Cortex of kidney (tissue), 1 donor: ENCODE data around the gene EEF1G.
A peak's percentile ranks its signal among the peaks of the same experiment; 100 is the strongest.
"Not testable (repeated sequence)": the region's sequence is repeated elsewhere in the genome, so short reads cannot be mapped to it uniquely, and the experiment has no call there.

ENCODE experiments used
- DNase-seq: peaks from one replicate; lab custom pipeline; 2025; lab: John Stamatoyannopoulos, UW

The EEF1G gene, protein sequence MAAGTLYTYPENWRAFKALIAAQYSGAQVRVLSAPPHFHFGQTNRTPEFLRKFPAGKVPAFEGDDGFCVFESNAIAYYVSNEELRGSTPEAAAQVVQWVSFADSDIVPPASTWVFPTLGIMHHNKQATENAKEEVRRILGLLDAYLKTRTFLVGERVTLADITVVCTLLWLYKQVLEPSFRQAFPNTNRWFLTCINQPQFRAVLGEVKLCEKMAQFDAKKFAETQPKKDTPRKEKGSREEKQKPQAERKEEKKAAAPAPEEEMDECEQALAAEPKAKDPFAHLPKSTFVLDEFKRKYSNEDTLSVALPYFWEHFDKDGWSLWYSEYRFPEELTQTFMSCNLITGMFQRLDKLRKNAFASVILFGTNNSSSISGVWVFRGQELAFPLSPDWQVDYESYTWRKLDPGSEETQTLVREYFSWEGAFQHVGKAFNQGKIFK

DNA sequence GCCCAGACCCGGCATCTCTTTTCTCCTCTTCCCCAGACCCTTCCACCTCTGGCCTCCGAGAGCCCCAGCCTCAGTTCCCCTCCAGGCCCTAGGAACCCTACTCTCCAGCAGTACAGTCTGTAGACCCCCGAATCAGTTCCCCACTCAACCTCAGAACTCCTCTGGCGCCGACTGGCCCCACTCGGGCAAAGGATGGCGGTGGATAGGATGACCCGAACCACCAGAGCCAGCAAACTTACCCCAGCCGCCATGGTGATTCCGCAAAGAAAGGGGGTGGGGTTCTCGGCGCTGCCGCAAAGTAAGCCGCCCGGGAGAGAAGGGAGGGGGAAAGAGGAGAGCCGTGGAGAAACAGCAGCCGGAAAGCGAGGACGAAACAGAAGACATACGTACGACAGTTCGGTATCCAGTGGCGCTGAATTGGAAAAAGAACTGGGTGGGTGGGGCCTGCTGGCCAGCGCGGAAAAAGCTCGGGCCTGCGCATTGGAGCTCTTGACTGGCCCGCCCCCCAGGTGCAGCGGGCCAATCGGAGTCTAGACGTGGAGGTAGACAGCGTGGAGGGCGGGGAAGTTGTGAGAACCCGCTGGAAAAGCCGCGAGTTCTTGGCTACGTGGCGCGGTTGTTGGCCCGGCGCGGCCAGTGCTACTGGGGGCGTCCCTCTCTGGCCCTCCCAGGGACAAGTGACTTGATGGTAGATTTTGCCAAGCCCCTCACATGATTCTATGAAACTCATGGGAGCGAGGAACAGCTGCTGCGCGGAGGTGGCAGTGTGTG, at the start of gene EEF1G:
Gene EEF1G, minus strand, starts transcription at position 300 of the 771 bp plus-strand sequence. Its CDS starts 49 bp downstream, at position 251.
- DNase-seq, result peak; percentile 67

DNA sequence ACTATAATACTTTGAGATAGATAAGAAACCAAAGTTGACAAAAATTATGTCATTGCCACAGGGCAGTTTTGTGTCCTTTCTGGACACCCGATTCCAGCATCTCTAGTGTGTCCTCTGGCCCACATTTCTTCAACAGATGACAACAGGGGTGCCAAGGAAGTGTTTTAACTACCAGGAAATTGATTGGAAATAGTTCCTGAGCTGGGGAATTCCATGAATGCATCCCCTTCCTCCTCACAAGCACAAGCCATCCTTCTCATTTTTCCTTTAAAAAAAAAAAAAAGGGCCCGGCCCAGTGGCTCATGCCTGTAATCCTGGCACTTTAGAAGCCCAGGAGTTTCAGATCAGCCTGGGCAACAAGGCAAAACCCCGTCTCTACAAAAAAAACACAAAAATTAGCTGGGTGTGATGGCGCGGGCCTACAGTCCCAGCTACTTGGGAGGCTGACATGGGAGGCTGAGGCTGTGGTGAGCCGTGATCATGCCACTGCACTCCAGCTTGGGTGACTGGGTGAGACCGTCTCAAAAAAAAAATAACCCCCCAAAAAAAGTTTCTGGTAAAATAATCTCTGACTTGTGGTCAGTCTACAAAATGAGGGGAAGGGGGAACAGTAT, 48.9 kb upstream of the EEF1G start:
- no peak for DNase-seq

GRCh38 chr11:62621567-62622470, 48.1 kb upstream of the EEF1G start, which contains the start of gene B3GAT3:
Gene B3GAT3 (minus strand): TSS chr11:62621986. CDS start chr11:62621947, 39 bp downstream.
- DNase-seq, result peak; percentile 86

DNA sequence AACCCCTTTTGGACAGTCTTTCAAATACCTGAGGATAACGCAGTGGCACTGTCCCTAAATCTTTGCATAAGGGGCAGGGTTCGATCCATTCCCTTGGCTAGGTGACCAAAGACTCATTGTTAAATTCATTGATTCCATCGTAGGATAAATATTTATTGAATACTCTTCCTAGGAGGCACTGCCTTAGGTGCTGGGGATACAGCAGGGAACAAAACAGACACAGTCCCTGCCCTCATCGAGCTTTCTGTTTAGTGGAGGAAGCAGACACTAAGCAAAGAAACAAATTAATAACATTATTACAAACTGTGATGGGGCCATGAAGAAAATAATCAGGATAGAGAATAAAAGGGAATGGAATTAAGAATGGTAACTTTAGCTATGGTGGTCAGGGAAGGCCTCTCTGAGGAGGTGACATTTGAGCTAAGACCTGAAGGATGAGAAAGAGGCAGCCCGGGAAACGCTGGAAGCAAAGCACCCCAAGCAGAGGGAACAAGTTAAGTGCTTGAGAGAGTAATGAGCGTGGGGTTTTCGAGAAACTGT, 47.4 kb upstream of the EEF1G start:
- DNase-seq, result no peak

DNA sequence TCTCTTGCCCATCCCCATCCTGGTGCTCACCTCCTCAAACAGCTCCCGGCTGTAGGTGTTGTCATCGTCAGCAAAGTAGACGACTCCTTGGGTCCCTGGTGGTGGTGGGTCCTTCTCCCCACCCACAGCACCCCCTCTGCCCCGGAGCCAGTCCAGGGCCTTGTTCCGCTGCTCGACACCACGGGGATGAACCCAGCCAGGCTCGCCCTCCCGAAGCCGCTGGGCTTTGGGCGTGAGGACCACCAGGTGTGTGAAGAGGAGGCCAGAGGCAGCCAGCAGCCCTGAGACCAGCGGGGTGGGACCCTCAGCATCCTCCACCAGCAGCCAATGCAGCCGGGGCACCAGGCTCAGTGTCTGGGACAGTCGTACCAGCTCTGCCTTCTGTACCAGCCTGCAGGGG, 43.3 kb upstream of the EEF1G start:
- DNase-seq, result not testable (repeated sequence)

DNA sequence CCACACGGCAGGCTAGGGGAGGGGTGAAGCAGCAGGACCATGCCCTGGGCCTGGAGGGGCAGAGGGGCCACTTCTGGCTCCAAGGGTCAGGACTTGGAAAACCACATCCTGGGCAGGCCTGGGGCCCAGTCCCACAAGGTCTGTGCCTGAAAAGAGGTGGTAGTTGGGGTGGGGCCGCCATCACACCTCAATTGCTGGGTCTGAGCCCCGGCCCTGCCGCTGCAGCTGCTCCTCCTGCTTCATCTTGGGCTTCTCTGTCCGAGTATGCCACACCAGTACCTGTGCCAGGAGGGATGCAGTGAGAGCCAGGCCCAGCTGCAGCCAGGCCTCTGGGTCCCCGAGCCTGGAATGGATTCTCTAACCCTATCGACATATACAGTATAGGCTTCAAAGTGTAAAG, 41.8 kb upstream of the EEF1G start:
- no peak for DNase-seq

DNA sequence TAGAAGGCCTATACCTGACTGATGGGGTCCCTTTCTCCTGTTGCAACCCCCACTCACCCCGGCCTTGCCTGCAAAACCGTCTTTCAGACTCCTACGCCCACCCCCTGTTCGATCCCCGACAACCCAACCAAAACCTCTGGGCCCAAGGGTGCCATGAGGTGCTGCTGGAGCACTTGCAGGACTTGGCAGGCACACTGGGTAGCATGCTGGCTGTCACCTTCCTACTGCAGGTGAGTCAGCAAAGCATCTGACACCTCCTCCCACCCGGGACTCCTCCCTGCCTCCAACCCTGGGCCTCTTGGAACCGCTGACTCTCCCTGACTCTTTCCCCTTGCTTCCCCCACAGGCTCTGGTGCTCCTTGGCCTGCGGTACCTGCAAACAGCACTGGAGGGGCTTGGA, 40.6 kb upstream of the EEF1G start:
- no peak for DNase-seq

DNA sequence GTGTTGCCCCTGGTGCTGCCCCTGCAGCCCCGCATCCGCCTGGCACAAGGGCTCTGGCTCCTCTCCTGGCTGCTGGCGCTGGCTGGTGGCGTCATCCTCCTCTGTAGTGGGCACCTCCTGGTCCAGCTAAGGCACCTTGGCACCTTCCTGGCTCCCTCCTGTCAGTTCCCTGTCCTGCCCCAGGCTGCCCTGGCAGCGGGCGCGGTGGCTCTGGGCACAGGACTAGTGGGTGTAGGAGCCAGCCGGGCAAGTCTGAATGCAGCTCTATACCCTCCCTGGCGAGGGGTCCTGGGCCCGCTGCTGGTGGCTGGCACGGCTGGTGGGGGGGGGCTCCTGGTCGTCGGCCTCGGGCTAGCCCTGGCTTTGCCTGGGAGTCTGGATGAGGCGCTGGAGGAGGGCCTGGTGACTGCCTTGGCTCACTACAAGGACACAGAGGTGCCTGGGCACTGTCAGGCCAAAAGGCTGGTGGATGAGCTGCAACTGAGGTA, 39.6 kb upstream of the EEF1G start:
- no peak for DNase-seq

DNA sequence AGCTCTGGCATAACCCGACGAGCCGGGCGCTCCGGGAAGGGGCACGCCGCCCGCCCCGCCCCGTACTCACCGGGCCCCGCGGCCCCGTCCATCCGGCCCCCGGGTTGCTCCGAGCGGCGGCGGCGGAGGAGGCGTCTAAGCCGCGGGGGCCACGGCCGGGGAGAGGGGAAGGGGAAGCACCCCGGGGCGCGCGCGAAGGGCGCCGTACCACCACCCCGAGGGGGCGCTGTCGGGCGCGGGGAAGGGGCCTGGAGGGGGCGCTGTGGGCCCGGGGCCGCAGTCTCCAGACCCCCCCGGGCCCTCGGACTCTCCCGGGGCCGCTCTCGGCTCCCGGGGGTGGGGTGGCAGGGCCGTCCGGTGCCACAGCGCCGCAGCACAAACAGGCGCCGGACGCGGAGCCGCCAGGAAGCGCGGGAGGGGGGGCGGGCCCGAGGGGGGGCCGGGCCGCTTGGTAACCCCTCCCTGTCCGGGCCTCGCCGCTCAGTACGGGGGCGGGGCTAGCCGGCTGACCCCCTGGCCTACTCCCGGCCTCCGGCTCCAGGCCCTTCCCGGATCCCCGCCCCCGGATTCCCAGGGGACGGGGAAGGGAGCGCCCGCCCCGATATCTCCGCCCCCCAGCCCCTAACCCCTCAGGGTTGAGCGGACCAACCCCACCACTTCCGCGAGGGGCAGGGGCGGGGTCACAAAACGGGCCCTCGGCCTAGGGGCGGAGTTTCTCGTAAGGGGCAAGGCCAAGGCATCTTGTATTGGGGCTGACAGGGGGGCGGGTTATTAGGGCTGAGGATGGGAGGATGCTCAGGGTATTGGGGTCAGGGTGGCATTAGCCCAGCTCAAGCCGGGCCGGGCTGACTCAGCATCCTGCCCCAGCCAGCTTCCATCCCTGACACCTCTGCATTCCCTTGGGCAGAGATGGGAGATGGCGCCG, 38.9 kb upstream of the EEF1G start, which contains the start of the genes EML3 and ROM1:
Gene EML3, minus strand, starts transcription at position 410 of the 925 bp plus-strand sequence. Its CDS starts 318 bp downstream, at position 92.
Gene ROM1, plus strand, starts transcription at position 892 of the 925 bp plus-strand sequence. Its CDS starts 25 bp downstream, at position 917.
- no peak for DNase-seq

GRCh38 chr11:62611705-62612365, 38.1 kb upstream of the EEF1G start:
- no peak for DNase-seq

DNA sequence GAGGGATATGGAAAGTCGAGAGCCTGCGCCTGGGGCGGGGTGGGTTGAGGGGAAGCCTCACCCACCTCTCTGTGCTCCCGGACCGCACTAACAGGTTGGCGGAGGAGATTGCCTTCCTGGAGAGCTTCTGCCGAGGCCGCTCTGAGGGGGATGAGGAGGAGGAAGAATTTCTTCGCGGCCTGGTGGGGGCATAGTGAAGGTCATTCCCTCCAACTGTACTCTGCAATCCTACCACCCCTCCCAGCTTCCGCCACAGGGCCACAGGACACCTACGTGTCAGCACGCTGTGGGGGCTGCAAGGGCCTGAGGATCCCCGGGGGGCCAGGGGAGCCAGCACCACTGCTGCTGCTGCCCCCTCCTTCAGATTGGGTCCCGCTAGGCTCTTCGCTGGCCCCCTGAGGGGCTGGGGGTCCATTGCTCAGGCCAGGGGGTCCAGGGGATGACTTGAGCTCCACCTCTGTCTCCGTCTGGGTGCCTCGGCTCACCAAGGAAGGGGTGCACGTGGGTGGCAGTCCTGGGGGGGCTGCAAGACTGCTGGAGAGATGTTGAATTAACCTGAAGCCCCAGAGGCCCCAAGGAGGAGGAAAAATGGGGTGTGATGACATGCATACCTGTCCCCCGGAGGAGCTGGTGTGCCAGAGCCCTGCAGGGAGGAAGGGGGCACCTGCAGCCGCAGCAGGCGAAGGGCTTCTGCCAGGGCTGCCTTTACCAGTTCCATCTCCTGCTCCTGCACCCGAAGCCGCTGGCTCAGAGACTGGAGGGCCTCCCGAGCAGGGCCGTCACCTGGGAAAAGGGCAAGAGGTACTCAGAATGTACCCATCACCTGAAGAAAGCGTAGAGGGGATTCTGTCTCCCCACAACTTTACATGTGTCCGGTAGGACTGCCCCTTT, 37.4 kb upstream of the EEF1G start:
- no peak for DNase-seq

- no peak for DNase-seq
Measured at GRCh38 chr11:62610403-62610802, 36.7 kb upstream of the EEF1G start.

DNA sequence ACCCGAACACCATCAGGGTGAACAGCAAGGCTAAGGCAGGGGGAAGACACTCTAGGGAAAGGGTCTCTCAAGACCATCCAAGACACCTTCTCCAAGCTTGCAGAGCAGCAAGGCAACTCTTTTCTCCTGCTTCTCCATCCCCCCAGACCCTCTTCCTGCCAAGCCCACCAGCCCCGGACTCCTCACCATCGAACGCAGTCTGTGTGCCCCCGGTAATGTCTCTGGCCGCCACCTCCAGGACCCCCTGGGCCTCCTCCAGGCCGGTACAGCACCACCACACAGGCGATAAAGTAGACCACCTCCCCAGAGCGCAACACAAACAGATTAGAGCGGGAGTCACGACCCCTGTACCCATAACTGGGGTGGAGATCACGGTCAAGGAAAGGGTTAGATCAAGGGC, 35.1 kb upstream of the EEF1G start:
- no peak for DNase-seq

- DNase-seq, result no peak
Measured at GRCh38 chr11:62607714-62608113, 34.0 kb upstream of the EEF1G start.

DNA sequence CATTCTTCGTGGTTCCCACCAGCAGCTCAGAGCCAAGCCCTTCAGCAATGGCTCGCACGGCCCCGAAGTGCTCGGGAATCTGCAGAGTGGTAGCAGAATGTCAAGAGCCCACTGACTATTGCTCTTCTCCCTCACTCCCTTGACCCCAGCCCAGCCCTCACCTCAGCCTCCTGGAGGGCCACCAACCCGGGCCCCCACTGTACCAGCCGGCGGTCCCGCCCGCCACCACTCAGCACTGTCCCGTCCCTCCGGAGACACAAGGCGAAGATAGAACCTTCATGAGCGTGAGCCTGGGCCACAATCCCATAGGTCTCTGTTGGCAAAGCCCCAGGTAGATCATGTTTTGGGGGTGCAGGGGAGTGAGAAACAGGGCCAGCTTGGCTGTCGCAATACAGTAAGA, 32.2 kb upstream of the EEF1G start:
- no peak for DNase-seq

DNA sequence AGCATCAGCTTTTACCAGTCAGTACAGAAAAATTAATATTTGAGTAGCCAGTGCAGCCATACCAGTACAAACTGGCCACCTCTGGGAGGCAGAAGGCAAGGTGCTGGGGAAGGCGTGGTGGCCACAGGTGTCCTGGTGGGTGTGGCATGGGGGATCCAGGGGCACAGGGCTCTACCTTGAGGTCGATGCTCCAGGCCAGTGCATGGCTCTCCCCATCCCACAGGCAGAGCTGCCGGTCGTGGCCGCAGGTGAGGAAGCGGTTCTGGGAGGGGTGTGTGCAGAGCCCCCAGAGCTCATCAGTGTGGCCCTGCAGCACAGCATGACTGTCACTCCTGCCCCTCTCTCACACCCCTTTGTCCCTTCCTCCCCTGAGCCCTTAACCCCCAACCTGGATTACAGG, 31.8 kb upstream of the EEF1G start:
- no peak for DNase-seq

- no peak for DNase-seq
Measured at GRCh38 chr11:62604460-62605120, 30.9 kb upstream of the EEF1G start.
